Fibroblast of skin of abdomen (primary cell): Measurements from ENCODE around the gene NRAP.
A peak's percentile ranks its signal among the peaks of the same experiment; 100 is the strongest.

ENCODE experiments used
- DNase-seq: peaks from one replicate; pipeline ENCODE4 v3.0.0-alpha.2; 2013

The NRAP gene

GRCh38 chr10:113639966-113640365 lies 23.9 kb downstream of the NRAP start:
- DNase-seq, result no peak

GRCh38 chr10:113631684-113632367 lies 32.0 kb downstream of the NRAP start:
- no peak for DNase-seq

- DNase-seq, result no peak
These were observed 32.8 kb downstream of the NRAP start for GRCh38 chr10:113630929-113631533.

GRCh38 chr10:113628607-113629153 lies 35.2 kb downstream of the NRAP start:
- no peak for DNase-seq

GRCh38 chr10:113627836-113628235 lies 36.0 kb downstream of the NRAP start:
- no peak for DNase-seq

GRCh38 chr10:113626809-113627355 lies 37.0 kb downstream of the NRAP start:
- DNase-seq, result no peak

- no peak for DNase-seq
These were observed 38.2 kb downstream of the NRAP start for GRCh38 chr10:113625461-113626186.

- no peak for DNase-seq
These were observed 41.0 kb downstream of the NRAP start for GRCh38 chr10:113622831-113623230.

- no peak for DNase-seq
These were observed 42.0 kb downstream of the NRAP start for GRCh38 chr10:113621799-113622198.

- no peak for DNase-seq
These were observed 42.9 kb downstream of the NRAP start for GRCh38 chr10:113620936-113621335.

GRCh38 chr10:113620511-113620910 lies 43.3 kb downstream of the NRAP start:
- DNase-seq, result no peak

- DNase-seq, result no peak
These were observed 44.4 kb downstream of the NRAP start for GRCh38 chr10:113619401-113619800.

- no peak for DNase-seq
These were observed 45.5 kb downstream of the NRAP start for GRCh38 chr10:113618338-113618737.

GRCh38 chr10:113617086-113617485 lies 46.8 kb downstream of the NRAP start:
- DNase-seq, result no peak

GRCh38 chr10:113616244-113617074 lies 47.4 kb downstream of the NRAP start:
- peak; percentile 2 for DNase-seq

- DNase-seq, result no peak
These were observed 49.7 kb downstream of the NRAP start for GRCh38 chr10:113613977-113614690.

GRCh38 chr10:113613427-113613826 lies 50.4 kb downstream of the NRAP start:
- DNase-seq, result no peak

- no peak for DNase-seq
These were observed 51.7 kb downstream of the NRAP start for GRCh38 chr10:113612154-113612553.

GRCh38 chr10:113610631-113611601 lies 52.9 kb downstream of the NRAP start:
- no peak for DNase-seq

GRCh38 chr10:113609704-113610108 lies 54.1 kb downstream of the NRAP start:
- DNase-seq, result peak; percentile 9
